RCC 7860 (cell line): ENCODE measurements around the gene SF3B3.

ENCODE experiments used
- DNase-seq: peaks from one replicate; pipeline ENCODE4 v3.0.0-alpha.2; 2015; ENCODE audit warnings: low spot score
- FAIRE-seq: peaks from 2 replicates; lab custom pipeline; 2012; peaks lifted over from hg19 to GRCh38; lab: Jason Lieb, UNC

SF3B3 gene

DNA sequence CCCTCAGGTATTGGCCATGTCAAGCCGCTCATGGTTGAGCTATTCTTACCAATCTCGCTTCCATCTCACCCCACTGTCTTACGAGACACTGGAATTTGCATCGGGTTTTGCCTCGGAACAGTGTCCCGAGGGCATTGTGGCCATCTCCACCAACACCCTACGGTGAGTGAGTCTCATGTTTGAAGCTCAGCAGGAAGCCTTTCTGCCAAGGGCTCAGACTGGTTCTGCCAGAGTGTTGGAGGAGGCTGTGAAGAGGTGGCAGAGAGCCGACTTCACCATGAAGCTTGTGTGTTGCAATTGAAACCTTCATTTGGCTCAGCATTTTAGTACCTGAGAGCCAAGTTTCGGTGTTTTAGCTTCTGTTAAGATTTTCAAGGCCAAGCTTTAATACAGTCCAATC lies 38.0 kb downstream of the SF3B3 start:
- FAIRE-seq = no peak
- no peak for DNase-seq

DNA sequence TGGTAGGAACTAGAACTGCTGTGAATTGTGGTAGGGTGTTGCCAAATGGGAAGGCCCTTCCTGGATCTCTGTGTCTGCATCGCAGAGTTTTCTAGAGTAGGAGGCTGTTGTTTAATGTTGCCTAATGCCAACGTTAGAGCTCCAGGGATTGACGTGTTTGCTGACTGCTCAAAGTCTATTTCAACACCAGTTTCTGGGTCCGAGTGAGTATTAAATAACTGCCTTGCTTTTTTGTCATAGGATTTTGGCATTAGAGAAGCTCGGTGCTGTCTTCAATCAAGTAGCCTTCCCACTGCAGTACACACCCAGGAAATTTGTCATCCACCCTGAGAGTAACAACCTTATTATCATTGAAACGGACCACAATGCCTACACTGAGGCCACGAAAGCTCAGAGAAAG lies 40.0 kb downstream of the SF3B3 start:
- FAIRE-seq = no peak

DNA sequence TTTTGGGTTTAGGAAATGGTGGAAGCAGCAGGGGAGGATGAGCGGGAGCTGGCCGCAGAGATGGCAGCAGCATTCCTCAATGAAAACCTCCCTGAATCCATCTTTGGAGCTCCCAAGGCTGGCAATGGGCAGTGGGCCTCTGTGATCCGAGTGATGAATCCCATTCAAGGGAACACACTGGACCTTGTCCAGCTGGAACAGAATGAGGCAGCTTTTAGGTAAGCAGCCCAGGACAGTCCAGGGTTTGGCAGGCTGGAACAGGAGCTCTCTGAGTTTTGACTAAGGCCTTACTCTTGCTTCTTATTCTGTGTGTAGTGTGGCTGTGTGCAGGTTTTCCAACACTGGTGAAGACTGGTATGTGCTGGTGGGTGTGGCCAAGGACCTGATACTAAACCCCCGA lies 41.4 kb downstream of the SF3B3 start:
- DNase-seq (no peak), FAIRE-seq (no peak)

More for the DNA sequence above, 40.0 kb downstream of the SF3B3 start:
- no peak for DNase-seq

DNA sequence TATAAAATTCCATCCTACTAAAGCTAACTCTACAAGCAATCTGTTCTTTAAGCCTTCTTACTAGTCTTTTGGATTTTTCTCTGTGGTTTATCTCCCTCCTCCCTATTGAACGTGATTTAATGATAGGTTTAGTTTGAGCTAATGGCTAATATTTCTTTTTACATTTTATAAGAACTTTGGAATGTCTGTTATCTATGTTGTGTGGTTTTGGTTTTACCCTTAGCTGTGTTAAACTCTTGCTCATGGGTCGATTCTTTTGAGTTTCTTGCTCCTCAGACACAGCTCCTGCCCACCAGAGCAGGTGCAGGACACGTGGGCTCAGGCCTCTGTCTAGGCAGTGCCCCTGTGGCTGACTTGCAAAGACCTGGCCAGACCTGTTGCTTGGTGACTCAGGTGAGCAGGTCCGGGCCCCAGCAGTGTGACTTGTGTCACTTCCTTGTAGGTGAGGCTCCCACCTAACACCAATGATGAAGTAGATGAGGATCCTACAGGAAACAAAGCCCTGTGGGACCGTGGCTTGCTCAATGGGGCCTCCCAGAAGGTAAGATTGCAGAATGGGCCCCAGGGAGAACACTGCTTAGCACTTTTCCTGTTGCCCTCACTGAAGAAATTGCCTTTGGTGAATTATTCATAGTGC lies 45.1 kb downstream of the SF3B3 start:
- DNase-seq (no peak), FAIRE-seq (no peak)

DNA sequence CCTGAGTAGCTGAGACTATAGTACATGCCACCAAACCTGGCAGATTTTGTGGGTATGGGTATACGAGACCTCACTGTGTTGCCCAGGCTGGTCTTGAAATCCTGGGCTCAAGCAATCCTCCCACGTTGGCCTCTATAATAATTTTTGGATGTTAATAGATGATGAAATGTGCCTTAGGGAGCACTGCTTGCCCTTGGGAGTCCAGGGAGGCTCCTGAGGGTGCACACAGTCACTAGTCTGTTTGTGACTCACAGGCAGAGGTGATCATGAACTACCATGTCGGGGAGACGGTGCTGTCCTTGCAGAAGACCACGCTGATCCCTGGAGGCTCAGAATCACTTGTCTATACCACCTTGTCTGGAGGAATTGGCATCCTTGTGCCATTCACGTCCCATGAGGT lies 46.1 kb downstream of the SF3B3 start:
- no peak for FAIRE-seq
- no peak for DNase-seq

DNA sequence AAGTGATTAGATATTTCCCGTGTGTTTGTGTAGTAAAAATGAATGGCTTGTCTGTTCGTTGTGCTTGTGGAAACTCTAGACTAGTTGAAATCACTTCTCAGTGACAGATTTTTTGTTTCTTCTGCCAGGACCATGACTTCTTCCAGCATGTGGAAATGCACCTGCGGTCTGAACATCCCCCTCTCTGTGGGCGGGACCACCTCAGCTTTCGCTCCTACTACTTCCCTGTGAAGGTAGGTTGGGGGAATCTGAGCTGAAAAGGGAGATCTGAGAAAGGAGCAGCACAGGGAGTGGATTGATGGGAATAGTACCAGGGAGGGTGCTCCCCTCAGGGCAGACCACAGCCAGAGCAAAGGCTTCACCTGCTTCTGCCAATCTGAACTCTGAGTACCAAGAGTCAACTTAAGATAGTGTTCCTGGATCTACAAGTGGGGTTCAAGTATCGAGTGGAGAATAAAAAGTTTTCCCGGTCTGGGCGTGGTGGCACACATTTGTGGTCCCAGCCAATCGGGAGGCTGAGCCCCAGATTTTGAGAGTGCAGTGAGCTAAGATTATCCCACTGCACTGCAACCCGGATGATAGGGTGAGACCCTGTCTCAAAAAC lies 47.5 kb downstream of the SF3B3 start:
- DNase-seq (no peak), FAIRE-seq (no peak)

DNA sequence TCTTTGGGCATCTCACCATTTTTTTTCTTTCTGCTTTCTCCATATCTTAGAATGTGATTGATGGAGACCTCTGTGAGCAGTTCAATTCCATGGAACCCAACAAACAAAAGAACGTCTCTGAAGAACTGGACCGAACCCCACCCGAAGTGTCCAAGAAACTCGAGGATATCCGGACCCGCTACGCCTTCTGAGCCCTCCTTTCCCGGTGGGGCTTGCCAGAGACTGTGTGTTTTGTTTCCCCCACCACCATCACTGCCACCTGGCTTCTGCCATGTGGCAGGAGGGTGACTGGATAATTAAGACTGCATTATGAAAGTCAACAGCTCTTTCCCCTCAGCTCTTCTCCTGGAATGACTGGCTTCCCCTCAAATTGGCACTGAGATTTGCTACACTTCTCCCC lies 48.0 kb downstream of the SF3B3 start:
- FAIRE-seq (no peak), DNase-seq (no peak)

DNA sequence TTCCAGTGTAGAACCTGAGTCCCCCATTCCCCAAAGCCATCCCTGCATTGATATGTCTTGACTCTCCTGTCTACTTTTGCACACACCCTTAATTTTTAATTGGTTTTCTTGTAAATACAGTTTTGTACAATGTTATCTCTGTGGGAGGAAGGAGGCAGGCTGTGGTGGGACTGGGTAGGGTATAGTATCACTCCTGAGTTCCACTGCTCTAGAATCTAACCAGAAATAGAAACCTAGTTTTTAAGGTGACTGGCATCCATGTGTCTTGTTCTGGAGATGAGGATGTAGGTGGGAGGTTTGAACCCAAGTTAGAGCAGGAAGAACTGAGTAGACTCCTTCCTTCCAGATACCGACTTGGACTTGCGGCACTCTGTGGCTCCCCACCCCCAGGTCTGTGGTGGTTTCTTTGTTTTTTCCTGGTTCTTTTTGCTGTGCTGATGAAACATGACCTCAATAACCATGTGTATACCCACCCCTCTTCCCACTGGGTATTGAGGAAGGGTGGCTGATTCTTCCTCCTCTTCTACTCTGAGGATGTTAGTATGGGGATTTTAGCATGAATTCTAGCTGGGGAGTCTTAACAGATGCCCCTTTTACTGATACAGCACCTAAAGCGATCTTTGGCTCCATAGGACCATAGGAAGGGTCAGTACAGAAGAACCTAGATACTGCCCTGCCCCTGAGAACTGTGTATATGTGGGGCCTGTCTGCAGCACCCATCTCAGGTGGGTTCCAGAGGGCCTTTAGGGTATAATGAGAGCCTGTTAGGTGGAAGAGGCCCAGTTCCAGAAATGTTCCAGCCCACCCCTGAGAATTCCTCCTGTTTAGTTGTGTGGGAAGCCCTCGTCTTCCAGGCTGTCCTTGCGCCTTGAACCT lies 48.7 kb downstream of the SF3B3 start:
- DNase-seq (no peak), FAIRE-seq (no peak)

DNA sequence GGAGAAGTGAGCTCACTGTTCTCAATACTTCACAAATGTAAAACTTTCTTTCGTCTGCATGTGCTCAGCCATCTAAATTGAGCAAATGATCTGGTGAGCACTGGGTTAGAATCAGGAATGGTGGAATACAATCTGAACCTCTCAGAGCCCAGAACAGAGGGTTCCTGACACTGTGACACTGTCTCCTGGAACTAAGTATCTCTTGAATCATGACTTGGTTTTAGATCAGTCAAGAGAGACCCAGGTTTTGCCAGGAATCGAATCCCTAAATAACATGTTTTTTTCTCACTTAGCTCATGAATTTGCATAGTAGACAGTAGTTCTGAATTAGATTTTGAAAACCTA lies 49.3 kb downstream of the SF3B3 start:
- DNase-seq (no peak), FAIRE-seq (no peak)

DNA sequence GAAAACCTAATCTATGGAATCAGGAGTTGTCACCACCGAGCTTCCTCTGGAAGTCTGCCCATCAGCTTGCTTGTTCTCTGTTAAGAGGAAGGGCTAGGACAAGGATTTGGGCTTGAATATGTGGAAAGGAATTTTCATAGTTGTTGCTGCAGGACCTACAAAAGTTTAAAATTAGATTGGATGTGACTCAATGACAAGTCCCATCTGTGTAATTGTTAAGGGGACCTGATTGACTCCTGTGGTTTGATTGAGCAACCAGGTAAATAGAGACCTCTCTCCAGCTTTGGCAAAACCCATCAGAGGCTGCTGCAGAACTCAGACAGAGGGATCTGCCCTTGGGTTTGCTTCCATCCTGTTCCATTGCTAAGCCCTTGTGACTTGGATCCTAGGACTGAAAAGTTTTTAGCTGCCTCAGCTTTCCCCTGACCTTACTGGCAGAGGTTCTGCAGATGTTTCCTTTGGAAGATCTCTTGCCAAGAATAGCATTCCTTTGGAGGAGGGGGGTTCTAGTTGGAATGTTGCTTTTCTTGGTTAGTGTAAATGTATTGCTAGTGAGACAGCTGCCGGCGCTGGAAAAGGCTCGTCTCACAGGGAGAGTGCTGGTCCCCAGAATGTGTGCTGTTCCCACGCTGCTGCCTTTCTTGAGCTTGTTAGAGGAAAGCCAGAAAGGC lies 50.0 kb downstream of the SF3B3 start:
- no peak for FAIRE-seq
- DNase-seq = no peak

DNA sequence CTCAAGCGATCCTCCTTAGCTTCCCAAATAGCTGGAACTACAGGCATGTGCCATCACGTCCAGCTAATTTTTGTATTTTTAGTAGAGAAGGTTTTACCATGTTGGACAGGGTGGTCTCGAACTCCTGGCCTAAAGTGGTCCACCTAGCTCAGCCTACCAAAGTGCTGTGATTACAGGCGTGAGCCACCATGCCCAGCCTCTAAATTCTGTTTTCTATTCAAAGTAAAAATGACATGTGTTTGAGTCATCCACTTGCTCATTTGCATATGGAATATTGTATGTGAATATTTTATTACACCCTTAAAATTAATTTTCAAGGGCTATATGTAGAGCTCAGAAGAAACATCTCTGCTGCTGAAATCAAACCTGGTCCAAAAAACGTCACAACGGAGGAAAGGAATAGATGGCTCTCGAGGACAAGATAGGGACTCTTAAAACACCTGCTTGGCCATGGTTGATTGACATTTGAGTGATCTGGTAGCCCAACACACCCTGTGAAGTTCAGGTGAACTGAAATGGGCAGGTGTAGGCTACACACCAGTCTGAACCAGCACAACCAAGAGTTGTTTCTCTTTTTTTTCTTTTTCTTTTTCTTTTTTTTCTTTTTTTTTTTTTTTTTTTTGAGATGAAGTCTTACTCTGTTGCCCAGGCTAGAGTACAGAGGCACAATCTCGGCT lies 51.1 kb downstream of the SF3B3 start:
- no peak for FAIRE-seq
- no peak for DNase-seq

DNA sequence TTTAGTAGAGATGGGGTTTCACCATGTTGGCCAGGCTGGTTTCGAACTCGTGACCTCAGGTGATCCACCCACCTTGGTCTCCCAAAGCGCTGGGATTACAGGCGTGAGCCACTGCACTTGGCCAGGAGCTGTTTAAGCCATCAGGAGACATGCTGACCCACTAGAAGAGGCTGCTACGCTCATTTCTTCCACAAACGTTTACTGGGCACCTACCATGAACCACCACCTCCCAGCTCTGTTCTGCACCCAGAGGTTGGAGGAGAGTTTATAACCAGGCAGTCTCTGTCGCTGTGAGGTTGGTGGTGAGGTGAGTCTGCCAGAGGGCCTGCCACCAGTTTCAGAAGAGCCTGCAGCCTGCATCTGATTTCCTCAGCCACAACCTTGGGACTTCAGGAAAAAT lies 51.8 kb downstream of the SF3B3 start:
- FAIRE-seq = no peak
- DNase-seq = no peak

DNA sequence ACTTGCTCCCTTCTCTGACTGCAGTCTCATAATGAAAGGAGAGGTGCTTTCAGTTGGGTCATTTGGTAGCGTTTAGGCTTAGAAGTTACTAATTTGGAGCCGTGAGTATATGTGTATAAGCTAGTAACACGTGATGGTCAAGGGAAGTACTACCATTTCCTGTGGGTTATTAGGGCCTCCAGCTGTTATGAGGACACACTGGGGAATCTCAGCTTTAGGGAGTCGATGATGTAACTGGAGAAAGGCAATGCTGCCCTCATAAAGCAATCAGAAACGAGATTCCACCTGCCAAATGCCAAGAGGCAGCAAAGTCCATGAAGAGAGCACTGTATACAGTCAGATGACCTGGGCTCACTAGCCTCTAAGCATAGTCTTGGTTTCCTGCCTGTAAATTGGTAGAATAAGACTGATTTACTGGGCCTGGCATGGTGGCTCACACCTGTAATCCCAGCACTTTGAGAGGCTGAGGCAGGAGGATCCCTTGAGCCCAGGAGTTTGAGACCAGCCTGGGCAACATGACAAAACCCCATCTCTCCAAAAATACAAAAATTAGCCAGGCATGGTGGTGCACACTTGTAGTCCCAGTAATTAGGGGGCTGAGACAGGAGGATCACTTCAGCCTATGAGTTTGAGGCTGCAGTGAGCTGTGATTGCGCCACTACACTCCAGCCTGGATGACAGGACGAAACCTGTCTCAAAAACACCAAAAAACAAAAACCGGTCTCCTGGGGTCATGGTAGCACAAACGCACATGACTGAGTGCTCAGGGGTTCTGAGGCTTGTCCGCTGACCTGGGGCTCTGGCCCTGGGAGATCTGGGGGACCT lies 53.0 kb downstream of the SF3B3 start:
- FAIRE-seq = no peak

DNA sequence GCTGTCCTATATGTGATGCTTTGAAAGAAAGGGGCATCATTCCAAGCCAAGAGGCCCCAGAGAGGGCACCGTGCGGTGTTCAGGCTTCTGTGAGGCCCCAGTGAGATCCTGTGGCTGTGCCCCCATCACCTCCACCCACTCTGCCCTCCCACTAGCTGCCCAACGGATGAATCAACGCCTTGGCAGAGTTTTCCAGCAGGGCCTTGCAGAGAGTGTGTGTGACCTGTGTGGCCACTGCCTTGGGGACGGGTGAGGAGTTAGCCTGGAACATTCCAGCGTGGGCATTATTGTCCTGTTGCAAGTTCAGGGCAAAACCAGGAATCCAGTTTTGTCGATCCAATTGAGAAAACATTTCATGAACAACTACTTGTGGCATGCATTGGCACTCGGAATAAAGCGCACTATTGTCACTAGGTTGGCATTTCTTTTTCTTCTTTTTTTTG lies 53.7 kb downstream of the SF3B3 start:
- peak; percentile 40 for FAIRE-seq
- DNase-seq = peak; percentile 81

More for the DNA sequence above, 53.0 kb downstream of the SF3B3 start:
- DNase-seq = peak; percentile 34

DNA sequence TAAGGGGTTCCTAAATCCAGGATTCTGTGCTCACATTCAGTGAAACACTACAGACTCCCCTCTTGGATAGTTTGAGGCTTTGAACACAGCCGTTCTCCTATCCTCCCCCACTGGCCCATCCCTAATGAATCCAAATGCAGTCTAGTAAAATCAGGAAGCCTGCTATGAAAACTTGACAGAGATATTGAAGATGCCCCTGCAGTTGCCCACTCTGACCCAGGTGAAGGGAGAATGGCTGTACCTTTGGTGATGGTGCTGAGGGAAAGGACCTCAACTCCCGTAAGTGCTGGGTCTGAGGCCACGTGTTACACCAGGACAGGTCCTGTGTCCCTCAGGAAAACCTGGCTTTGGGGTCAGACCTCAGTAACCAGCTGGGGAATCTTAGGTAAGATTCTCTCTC lies 54.4 kb downstream of the SF3B3 start:
- DNase-seq = no peak
- FAIRE-seq = no peak

DNA sequence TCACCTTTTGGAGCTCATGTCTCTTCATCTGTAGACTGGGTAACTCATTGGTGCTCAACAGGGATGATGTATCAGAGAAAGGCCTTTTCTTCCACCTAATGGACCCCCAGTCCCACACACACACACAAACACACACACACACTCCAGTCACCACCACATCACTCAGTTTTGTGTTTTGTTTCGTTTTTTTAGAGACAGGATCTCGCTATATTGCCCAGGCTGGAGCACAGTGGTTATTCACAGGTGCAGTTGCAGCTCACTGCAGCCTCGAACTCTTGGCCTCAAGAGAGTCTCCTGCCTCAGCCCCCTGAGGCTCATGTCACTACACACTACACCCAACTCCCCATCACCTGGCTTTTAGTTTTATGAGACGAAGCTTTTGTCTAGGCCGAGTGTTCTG lies 55.6 kb downstream of the SF3B3 start:
- DNase-seq (no peak), FAIRE-seq (no peak)

DNA sequence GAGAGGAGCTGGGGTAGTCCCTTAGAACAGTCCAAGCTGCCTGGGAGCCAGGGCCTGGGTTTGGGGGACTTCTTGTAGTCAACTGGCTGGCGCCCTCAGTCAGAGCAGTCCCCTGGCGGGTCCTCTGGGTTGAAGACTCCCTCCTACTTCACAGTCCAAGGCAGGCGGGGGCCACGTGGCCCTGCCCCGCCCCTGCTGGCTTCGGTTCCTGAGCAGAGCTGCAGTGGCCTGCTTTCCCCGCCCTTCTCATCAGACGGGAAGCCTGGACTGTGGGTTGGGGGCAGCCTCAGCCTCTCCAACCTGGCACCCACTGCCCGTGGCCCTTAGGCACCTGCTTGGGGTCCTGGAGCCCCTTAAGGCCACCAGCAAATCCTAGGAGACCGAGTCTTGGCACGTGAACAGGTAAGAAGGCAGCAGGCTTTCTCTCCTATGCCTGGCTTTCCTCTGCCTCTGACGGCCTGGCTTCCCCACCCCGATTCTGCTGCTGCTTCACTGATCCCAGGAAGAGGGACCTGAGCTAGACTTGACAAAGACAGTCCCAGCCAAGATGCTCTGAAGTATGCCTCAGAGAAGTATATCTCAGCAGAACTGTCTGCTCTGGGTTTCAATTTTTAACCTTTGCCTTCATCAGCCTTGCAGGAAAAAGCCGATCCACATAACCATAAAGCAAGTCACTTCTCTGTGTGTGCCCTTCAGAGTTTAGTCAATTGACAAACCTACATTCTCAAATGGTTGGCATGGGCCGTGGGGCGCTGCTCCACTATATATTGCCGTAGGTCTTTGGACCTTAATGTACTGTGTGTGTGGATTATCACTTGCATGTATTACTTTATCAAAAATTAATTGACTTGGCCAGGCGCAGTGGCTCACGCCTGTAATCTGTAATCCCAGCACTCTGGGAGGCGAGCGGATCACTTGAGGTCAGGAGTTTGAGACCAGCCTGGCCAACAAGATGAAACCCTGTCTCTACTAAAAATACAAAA lies 56.3 kb downstream of the SF3B3 start:
- DNase-seq (no peak), FAIRE-seq (no peak)

DNA sequence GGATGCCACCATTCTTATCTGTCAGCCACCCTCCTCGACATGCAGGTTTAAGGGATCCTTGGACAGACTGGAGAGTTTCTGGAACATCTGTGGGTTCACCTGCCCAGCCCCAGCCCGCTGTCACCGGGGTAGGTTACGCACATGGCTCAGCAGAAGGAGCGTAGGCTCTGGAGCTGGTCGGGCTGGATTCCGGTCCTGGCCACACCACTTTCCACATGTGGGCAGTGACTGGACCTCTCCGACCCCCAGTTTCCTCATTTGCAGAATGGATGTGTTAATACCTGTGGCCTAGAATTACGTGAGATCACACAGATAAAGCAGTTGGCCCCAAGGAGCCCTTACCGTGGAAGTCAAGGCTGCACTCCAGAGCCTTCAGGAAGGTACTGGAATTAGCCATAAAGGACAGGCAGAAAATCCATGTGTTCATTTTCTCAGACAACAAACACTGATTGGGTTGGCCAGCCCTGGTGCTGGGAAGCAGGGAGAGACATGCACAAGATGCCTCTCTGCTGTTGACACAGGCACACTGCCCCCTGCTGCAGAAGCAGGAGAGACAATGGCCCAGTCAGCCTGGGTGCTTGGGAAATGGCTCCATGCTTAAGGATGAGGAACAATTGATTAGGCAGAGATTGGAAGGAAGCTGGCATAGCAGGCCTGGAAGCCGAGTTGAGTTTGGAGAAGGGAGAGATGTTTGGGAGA lies 58.8 kb downstream of the SF3B3 start:
- DNase-seq (no peak), FAIRE-seq (no peak)
